Effector memory CD8-positive, alpha-beta T cell (primary cell): ENCODE measurements around the gene BBLN.
"Not testable (repeated sequence)": the region's sequence is repeated elsewhere in the genome, so short reads cannot be mapped to it uniquely, and the experiment has no call there.

Experiments used
- ATAC-seq: fragments of 150-1000 bp; cut with Tn5 transposase; replicated peaks from 2 replicates; pipeline ENCODE4 v1.10.0; 2021; ENCODE audit warnings: mild to moderate bottlenecking, moderate library complexity
- DNase-seq, 3 experiments: peaks; one replicate each; pipeline ENCODE4 v3.0.0; 2021
- H3K27ac Mint-ChIP-seq, 2 donors: one replicate each; pipeline ENCODE4 v1.8.0; 2022; ENCODE audit warnings: mild to moderate bottlenecking in 2 of 2, mixed read lengths in 2 of 2, moderate library complexity in 2 of 2
- H3K27me3 Mint-ChIP-seq, 2 donors: one replicate each; pipeline ENCODE4 v1.8.0; 2022; ENCODE audit warnings: mixed read lengths in 2 of 2
- H3K36me3 Mint-ChIP-seq: one replicate; pipeline ENCODE4 v1.8.0; 2022; ENCODE audit warnings: mild to moderate bottlenecking, moderate library complexity, mixed read lengths; ENCODE audit not compliant: insufficient read depth
- H3K4me1 Mint-ChIP-seq, 2 donors: one replicate each; pipeline ENCODE4 v1.8.0; 2022; ENCODE audit warnings: low read depth in 2 of 2, mixed read lengths in 2 of 2
- H3K4me3 Mint-ChIP-seq, 2 donors: one replicate each; pipeline ENCODE4 v1.8.0; 2022; ENCODE audit warnings: mild to moderate bottlenecking in 2 of 2, mixed read lengths in 2 of 2, moderate library complexity in 2 of 2
- H3K9me3 Mint-ChIP-seq, 2 donors: one replicate each; pipeline ENCODE4 v1.8.0; 2022; ENCODE audit warnings: mixed read lengths in 2 of 2

Gene BBLN

GRCh38 chr9:128167209-128167608 lies 7.1 kb downstream of the BBLN start:
- H3K36me3 Mint-ChIP-seq: peaks cover 36% of the 10 kb centered on the region
- no peaks in the 10 kb centered on the region for H3K27me3 Mint-ChIP-seq
- H3K4me3 Mint-ChIP-seq: no peak overlapping the region
- no peaks in the 10 kb centered on the region for H3K9me3 Mint-ChIP-seq
- H3K27ac Mint-ChIP-seq: peak overlapping the region in 1 of 2 donors; percentile 31
- DNase-seq (no peak), ATAC-seq (no peak)
- H3K4me1 Mint-ChIP-seq: peaks cover 2 to 5% of the 10 kb centered on the region in 2 donors

DNA sequence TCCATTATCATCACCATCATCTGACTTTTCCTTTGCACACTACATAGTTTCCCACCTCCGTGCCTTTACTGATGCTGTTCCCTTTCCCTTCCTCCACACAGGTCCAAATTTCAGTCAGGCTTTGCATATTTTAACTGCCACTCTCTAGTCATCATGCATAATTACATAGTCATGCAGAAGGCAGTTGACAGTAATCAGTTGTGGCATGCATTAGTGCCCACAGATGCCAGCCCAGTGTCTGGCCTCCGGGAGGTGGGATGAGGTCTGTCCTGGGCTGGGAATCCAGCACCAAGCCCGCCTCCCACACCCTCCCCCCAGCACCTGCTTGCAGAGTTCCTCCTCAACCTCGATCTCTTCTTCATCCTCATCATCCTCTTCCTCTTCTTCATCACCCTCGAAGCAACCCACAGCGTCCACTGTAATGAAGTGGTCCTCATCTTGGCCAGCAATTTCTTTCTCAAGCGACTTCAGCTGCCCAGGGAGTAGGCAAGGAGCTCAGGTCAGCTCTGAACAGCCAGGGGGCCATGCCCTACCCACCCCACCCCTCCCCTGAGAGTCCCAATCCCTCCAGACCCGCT lies 8.8 kb downstream of the BBLN start:
- H3K4me1 Mint-ChIP-seq: no peaks in the 10 kb centered on the region
- H3K36me3 Mint-ChIP-seq: peaks cover 49% of the 10 kb centered on the region

GRCh38 chr9:128169492-128169891 lies 9.4 kb downstream of the BBLN start:
- Mint-ChIP-seq H3K4me3 (no peak overlapping the region), H3K9me3 (no peaks in the 10 kb centered on the region), H3K36me3 (peaks cover 52% of the 10 kb centered on the region), H3K27me3 (no peaks in the 10 kb centered on the region), H3K4me1 (no peaks in the 10 kb centered on the region), H3K27ac (peak overlapping the region in 1 of 2 donors; percentile 59)
- DNase-seq (no peak), ATAC-seq (no peak)

More for the DNA sequence above, 8.8 kb downstream of the BBLN start:
- H3K9me3 Mint-ChIP-seq: no peaks in the 10 kb centered on the region
- ATAC-seq (no peak), DNase-seq (no peak)
- no peak overlapping the region for H3K4me3 Mint-ChIP-seq
- H3K27me3 Mint-ChIP-seq: no peaks in the 10 kb centered on the region
- no peak overlapping the region for H3K27ac Mint-ChIP-seq

- no peak for ATAC-seq
- Mint-ChIP-seq H3K36me3 (peaks cover 49% of the 10 kb centered on the region), H3K9me3 (no peaks in the 10 kb centered on the region), H3K4me1 (no peaks in the 10 kb centered on the region), H3K4me3 (no peak overlapping the region), H3K27me3 (no peaks in the 10 kb centered on the region), H3K27ac (peak overlapping the region in 1 of 2 donors; percentile 59)
- no peak for DNase-seq
Observed at GRCh38 chr9:128169925-128170324, 9.9 kb downstream of the BBLN start.

DNA sequence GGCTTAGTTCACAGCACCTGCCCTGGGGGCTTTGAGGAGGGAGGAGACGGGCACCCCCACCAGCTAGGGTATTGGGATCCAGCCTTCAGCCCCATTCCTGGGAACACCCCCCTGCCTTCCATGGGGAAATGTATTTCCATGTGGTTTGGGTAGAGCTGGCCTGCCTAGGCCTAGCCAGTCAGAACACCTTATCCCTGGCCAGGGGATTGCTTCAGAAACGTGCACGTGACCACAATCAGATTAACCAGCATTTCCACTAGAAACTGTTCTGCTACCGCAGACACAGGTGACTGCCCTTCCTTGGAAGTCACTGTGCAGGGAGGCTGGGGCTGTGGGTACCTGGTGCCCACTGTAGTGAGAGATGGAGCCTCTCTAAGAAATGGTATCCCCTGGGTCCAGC lies 14.0 kb downstream of the BBLN start:
- Mint-ChIP-seq H3K9me3 (no peaks in the 10 kb centered on the region), H3K36me3 (peaks cover 49% of the 10 kb centered on the region), H3K4me1 (no peaks in the 10 kb centered on the region), H3K27me3 (no peaks in the 10 kb centered on the region), H3K4me3 (no peak overlapping the region), H3K27ac (no peak overlapping the region)
- ATAC-seq (no peak), DNase-seq (no peak)

DNA sequence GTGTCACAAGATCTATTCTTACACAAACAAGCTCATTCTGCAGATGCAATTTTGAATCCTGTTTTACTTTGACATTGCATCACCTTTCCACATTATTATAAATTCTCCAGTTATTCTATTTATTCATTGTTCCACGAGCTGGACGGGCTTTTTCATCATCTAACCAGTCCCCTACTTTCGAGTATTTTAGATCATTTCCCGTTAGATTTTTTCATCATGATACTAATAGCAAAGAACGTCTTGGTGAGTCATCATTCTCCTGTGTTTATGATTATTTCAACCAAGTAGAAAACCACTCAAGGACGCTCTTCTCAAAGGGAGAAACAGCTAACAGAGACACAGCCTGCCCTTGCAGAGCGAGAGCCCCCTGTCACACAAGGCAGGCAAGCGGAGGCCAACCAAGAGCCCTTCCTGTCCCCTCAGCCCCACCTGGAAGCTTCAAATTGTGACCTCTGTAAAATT lies 15.1 kb downstream of the BBLN start:
- Mint-ChIP-seq H3K9me3 (no peaks in the 10 kb centered on the region), H3K4me3 (no peak overlapping the region), H3K4me1 (no peaks in the 10 kb centered on the region), H3K27me3 (no peaks in the 10 kb centered on the region), H3K36me3 (peaks cover 49% of the 10 kb centered on the region), H3K27ac (peak overlapping the region in 1 of 2 donors; percentile 51)
- DNase-seq: no peak
- ATAC-seq: no peak

DNA sequence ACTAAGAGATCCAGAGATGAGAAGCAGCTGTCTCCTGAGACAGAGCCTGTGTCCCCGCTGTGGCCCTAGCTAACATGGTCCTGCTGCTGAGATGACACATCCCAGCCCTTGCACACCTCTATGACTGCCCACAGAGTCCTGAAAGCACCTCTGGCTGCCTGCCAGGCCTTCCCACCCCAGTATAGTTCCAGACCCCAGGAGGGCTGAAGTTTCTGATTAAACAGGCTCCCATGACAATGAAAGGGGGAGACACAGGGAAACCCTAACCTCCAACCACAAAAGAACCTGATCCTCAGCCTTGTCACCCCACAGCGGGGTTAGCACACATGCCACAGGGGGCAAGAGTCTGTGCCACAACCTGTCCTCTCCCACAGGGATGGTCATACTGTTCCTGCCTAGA lies 15.7 kb downstream of the BBLN start:
- no peaks in the 10 kb centered on the region for H3K9me3 Mint-ChIP-seq
- DNase-seq (no peak), ATAC-seq (no peak)
- H3K4me1 Mint-ChIP-seq: no peaks in the 10 kb centered on the region
- H3K27me3 Mint-ChIP-seq: no peaks in the 10 kb centered on the region
- H3K4me3 Mint-ChIP-seq: no peak overlapping the region
- H3K36me3 Mint-ChIP-seq: peaks cover 53% of the 10 kb centered on the region
- H3K27ac Mint-ChIP-seq: peak overlapping the region in 1 of 2 donors; percentile 51

GRCh38 chr9:128178806-128179431 lies 18.9 kb downstream of the BBLN start:
- Mint-ChIP-seq H3K36me3 (peaks cover 41% of the 10 kb centered on the region), H3K27ac (no peak overlapping the region), H3K4me1 (no peaks in the 10 kb centered on the region), H3K4me3 (no peak overlapping the region), H3K27me3 (no peaks in the 10 kb centered on the region), H3K9me3 (no peaks in the 10 kb centered on the region)
- DNase-seq: no peak
- ATAC-seq: no peak

DNA sequence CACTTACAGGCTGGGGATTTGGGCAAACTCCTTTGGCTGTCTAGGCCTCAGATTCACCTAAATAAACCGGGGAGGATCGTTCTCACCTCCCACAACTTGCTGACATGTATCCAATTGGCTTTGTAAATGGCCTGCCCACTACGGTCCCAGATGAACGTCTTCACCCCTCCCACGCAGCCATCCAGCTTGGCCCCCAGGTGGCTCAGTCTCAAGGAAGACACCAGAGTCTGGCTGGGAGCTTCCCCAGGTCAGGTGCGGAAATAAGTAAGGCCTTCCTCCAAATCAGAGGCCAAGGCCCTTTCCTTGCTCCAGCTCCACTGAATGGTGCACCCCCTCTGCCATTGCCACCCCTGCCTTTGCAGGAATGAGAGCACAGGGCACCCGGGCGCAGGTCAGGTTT lies 19.9 kb downstream of the BBLN start:
- peaks cover 48% of the 10 kb centered on the region for H3K36me3 Mint-ChIP-seq
- H3K4me1 Mint-ChIP-seq: no peaks in the 10 kb centered on the region
- H3K27me3 Mint-ChIP-seq: no peaks in the 10 kb centered on the region
- no peak for DNase-seq
- H3K9me3 Mint-ChIP-seq: no peaks in the 10 kb centered on the region
- no peak overlapping the region for H3K27ac Mint-ChIP-seq
- H3K4me3 Mint-ChIP-seq: no peak overlapping the region
- ATAC-seq: no peak

DNA sequence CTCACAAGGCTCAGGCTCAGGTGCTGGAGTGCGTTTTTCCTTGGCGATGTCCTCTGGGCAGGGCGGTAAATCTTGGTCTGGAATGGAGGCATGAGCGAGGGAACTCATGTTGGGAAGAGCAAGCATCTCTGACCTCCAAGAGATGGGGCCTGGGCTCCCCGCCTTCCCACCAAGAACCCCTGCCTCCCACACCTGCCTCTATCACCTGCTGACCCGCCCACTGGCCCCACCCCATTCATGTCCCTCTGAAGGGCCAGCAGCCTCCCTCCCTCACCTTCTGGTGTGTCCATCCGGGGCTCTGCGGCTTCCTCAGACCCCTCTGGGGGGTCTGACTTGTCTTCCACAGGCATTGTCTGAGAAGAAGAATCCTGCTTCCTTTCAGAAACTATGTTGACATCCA lies 20.4 kb downstream of the BBLN start:
- DNase-seq (no peak), ATAC-seq (no peak)
- Mint-ChIP-seq H3K27ac (no peak overlapping the region), H3K4me3 (no peak overlapping the region), H3K27me3 (no peaks in the 10 kb centered on the region), H3K36me3 (peaks cover 48% of the 10 kb centered on the region), H3K9me3 (no peaks in the 10 kb centered on the region), H3K4me1 (peaks cover 0 to under 1% of the 10 kb centered on the region in 2 donors)

DNA sequence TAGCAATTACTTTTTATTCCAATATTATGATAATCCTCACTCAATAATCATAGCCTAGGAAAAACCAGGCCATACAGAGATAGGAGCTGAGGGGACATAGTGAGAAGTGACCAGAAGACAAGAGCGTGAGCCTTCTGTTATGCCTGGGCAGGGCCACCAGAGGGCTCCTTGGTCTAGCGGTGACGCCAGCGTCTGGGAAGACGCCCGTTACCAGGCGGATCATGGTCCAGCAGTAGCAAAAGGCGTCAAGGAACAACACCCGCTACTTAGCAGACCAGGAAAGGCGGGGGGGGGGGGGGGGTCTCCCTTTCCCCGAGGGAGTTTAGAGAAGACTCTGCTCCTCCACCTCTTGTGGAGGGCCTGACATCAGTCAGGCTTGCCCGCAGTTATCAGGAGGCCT lies 21.4 kb downstream of the BBLN start:
- not testable (repeated sequence) for H3K4me3 Mint-ChIP-seq, H3K27me3 Mint-ChIP-seq, H3K9me3 Mint-ChIP-seq, DNase-seq, H3K4me1 Mint-ChIP-seq, ATAC-seq, H3K27ac Mint-ChIP-seq
- H3K36me3 Mint-ChIP-seq: peaks cover 50% of the 10 kb centered on the region

DNA sequence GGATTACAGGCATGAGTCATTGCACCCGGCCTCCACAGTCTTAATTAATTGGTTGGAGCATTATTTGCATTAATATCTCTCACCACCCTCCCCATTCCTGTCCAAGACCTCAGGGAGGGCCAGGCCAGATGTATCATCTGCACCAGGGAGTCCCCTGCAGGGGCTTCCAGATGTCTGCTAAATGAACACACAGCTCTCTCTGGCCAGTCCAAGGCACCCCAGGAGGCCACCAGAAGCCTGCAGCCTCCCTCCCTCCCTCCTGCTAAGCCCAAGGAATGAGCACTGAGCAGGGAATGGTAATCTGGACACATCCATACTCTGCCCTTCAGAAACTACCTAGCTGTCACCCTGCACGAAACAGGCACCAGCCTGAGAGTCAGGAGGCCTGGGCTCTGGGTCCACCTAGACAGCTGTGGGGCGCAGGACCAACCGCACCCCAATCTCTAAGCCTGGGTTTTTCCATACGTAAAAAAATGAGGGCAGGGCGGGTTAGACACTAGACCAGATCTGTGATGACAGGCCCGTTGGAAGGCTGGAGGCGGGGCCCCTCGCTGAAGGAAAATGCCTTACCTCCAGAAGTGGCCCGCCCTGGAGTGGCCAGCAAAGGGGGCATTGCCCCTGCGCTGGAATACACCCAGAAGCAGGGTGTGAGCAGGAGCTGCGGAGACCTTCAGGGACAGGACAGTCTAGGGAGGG lies 23.0 kb downstream of the BBLN start:
- Mint-ChIP-seq H3K36me3 (peaks cover 49% of the 10 kb centered on the region), H3K27ac (peak overlapping the region in 1 of 2 donors; percentile 80), H3K9me3 (no peaks in the 10 kb centered on the region), H3K4me3 (no peak overlapping the region), H3K27me3 (no peaks in the 10 kb centered on the region), H3K4me1 (peaks cover 9 to 11% of the 10 kb centered on the region in 2 donors)
- DNase-seq (no peak), ATAC-seq (no peak)

DNA sequence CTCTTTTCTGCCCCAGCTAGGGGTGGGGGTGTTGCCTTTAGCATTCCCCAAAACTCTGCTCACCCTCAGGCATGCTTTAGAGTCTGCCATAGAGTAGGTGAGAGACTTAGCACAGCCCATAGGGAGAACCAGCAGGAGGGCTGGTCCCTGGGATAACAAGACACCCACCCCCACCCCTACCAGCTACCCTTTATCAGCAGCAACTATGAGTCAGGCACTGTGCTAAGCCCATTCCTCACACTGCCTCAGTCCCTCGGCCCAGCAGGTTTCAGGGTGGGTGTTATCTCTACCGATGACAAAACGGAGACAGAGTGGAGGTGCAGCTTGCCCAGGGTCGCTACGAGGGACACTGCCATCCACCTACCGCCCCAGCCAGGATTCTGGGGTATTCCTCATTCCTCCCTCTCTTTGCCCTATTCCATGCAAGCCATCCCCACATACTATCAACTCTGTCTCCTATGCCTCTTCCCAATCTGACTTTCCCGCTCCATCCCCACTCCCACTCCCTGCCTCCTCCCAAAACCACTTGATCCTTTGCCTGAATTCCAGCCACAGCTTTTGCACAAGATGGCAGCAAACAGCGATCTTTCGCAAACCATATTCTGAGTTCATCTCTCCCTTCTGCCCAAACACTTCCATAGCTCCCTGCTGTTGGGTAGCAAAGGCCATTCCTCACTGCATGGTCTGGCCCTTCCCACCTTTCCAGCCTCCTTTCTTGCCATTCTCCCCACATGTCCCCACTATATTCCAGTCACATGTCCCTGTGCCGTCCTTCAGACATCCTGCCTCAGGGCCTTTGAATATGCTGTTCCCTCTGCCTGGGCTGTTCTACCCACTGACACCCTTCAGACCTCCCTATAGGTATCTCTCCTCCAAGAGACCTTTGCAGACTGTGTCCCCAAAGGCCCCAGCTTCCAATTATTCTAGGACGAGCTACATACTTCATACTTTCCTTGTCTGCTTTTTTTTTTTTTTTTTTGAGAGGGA lies 26.2 kb downstream of the BBLN start:
- ATAC-seq: no peak
- no peaks in the 10 kb centered on the region for H3K27me3 Mint-ChIP-seq
- peaks cover 21% of the 10 kb centered on the region in 2 donors for H3K4me1 Mint-ChIP-seq
- no peaks in the 10 kb centered on the region for H3K9me3 Mint-ChIP-seq
- no peak for DNase-seq
- H3K4me3 Mint-ChIP-seq: no peak overlapping the region
- H3K36me3 Mint-ChIP-seq: peaks cover 59% of the 10 kb centered on the region
- peak overlapping the region in 1 of 2 donors; percentile 32 for H3K27ac Mint-ChIP-seq
